K562 (cell line): Measurements from ENCODE around the gene ZGLP1. TPM values are rescaled to one million over a fixed set of nuclear protein-coding genes. Genes with fewer than 3 reads are reported as not detected.

Source experiments
- BRF2 ChIP-seq: IDR thresholded peaks from 3 replicates; pipeline ENCODE4 v1.6.1; 2011; ENCODE audit warnings: borderline replicate concordance, mild to moderate bottlenecking; ENCODE audit not compliant: insufficient read length, insufficient read depth
- CBX5 ChIP-seq: IDR thresholded peaks from 2 replicates; pipeline ENCODE4 v1.6.1; 2014; ENCODE audit warnings: low read depth, borderline replicate concordance
- CCNT2 ChIP-seq: IDR thresholded peaks from 2 replicates; pipeline ENCODE4 v1.6.1; 2011; ENCODE audit warnings: borderline replicate concordance, low read depth, mild to moderate bottlenecking, moderate library complexity, mixed read lengths, low read length; ENCODE audit not compliant: insufficient read length; ENCODE audit errors: extremely low read depth
- E2F4 ChIP-seq: sonication (generic); formaldehyde crosslinking; IDR thresholded peaks from 2 replicates; pipeline ENCODE4 v1.8.0; 2022; ENCODE audit warnings: mild to moderate bottlenecking, low read depth, missing genetic modification reagents
- FOSL1 ChIP-seq: fragments of 200-800 bp; sonication (Bioruptor generic); conservative IDR thresholded peaks from 2 replicates; pipeline ENCODE4 v1.6.1; 2016; ENCODE audit warnings: missing genetic modification characterization, missing compliant biosample characterization
- GABPA ChIP-seq: fragments of 200-800 bp; sonication (Bioruptor generic); conservative IDR thresholded peaks from 2 replicates; pipeline ENCODE4 v1.6.1; 2016; ENCODE audit warnings: low read depth, missing genetic modification characterization, missing compliant biosample characterization
- MLLT1 ChIP-seq, 2 experiments: fragments of 450-650 bp; IDR thresholded peaks; 2 replicates each; pipeline ENCODE4 v1.6.1; 2016
- MTA1 ChIP-seq: fragments of 450-650 bp; IDR thresholded peaks from 2 replicates; pipeline ENCODE4 v1.6.1; 2017; ENCODE audit warnings: borderline replicate concordance
- NEUROD1 ChIP-seq: fragments of 150-350 bp; IDR thresholded peaks from 2 replicates; pipeline ENCODE4 v1.6.1; 2014; ENCODE audit warnings: borderline replicate concordance, low read length, low read depth; ENCODE audit not compliant: partially characterized antibody
- PHF8 ChIP-seq: fragments of 200-600 bp; sonication (generic); IDR thresholded peaks from 2 replicates; pipeline ENCODE4 v1.6.1; 2012; ENCODE audit warnings: mixed run types, mild to moderate bottlenecking, inconsistent platforms, low read length, moderate library complexity, borderline replicate concordance
- SMAD4 ChIP-seq: fragments of 250-450 bp; sonication (Bioruptor Pico); conservative IDR thresholded peaks from 2 replicates; pipeline ENCODE4 v1.8.0; 2021; ENCODE audit warnings: inconsistent platforms, mild to moderate bottlenecking, moderate library complexity
- STAT5A ChIP-seq: IDR thresholded peaks from 2 replicates; pipeline ENCODE4 v1.6.1; 2012; ENCODE audit warnings: low read length, inconsistent platforms, borderline replicate concordance
- TAL1 ChIP-seq: fragments of 450-650 bp; IDR thresholded peaks from 2 replicates; pipeline ENCODE4 v1.6.1; 2016; ENCODE audit warnings: mild to moderate bottlenecking
- TEAD4 ChIP-seq, 2 experiments: sonication (generic) in 1 of 2; formaldehyde crosslinking in 1 of 2; IDR thresholded peaks; 2 replicates each; pipeline versions ENCODE4 v1.6.1 to v1.8.0; 2012 to 2022; ENCODE audit warnings: borderline replicate concordance in 1 of 2, inconsistent platforms in 1 of 2, low read length in 1 of 2, mild to moderate bottlenecking in 1 of 2, missing genetic modification reagents in 1 of 2
- WHSC1 ChIP-seq: IDR thresholded peaks from one replicate; pipeline ENCODE4 v1.6.1; 2012; ENCODE audit warnings: low read length, control low read depth, inconsistent platforms
- ZBED1 ChIP-seq: IDR thresholded peaks from 2 replicates; pipeline ENCODE4 v1.6.1; 2014
- ZBTB12 ChIP-seq: fragments of 250-450 bp; sonication (Bioruptor Pico); IDR thresholded peaks from 2 replicates; pipeline ENCODE4 v1.4.0; 2020
- ZBTB17 ChIP-seq: fragments of 450-650 bp; formaldehyde crosslinking; IDR thresholded peaks from 2 replicates; pipeline ENCODE4 v1.4.0; 2020; ENCODE audit warnings: mild to moderate bottlenecking
- ZFX ChIP-seq: sonication (generic); formaldehyde crosslinking; IDR thresholded peaks from 2 replicates; pipeline ENCODE4 v1.8.0; 2022; ENCODE audit warnings: mild to moderate bottlenecking, missing genetic modification reagents, moderate library complexity
- polyA plus RNA-seq, 8 experiments: library from polyadenylated mRNA; depleted of rRNA in 4 of 8; stranded (reverse) in 5 of 8; unstranded in 3 of 8; fragments of >200 nt; fragmentation: Nextera tagmentation in 2 of 8; fragmentation: Illumina TruSeq in 1 of 8; extraction: Ambion mirVana in 2 of 8; extraction: Trizol in 1 of 8; gene quantifications; 2 replicates each; pipeline versions ENCODE4 v1.2.1 to v1.2.3, GENCODE V29; 2011 to 2014; ENCODE audit warnings: inconsistent platforms in 1 of 8, missing spikeins in 1 of 8
- total RNA-seq, 7 experiments: library from RNA; depleted of rRNA in 6 of 7; stranded (reverse); fragments of >200 nt in 6 of 7; fragmentation: Illumina TruSeq in 2 of 7; extraction: Trizol in 2 of 7; gene quantifications; 2 replicates each; pipeline versions ENCODE4 v1.2.1 to v1.2.3, GENCODE V29; 2011 to 2021; ENCODE audit warnings: low replicate concordance in 1 of 7
- TF ChIP-seq, protein P1 (sequence below): sonication (generic); formaldehyde crosslinking; IDR thresholded peaks from 2 replicates; pipeline ENCODE4 v1.8.0; 2022; ENCODE audit warnings: mild to moderate bottlenecking, missing genetic modification reagents

The ZGLP1 gene
- total and polyA plus RNA-seq, 9 of the 15 experiments (the other 6 are each of a cell fraction or from before 2014, with no cell fraction given), result 0.24 to 4.5 (median 2.2) TPM

DNA sequence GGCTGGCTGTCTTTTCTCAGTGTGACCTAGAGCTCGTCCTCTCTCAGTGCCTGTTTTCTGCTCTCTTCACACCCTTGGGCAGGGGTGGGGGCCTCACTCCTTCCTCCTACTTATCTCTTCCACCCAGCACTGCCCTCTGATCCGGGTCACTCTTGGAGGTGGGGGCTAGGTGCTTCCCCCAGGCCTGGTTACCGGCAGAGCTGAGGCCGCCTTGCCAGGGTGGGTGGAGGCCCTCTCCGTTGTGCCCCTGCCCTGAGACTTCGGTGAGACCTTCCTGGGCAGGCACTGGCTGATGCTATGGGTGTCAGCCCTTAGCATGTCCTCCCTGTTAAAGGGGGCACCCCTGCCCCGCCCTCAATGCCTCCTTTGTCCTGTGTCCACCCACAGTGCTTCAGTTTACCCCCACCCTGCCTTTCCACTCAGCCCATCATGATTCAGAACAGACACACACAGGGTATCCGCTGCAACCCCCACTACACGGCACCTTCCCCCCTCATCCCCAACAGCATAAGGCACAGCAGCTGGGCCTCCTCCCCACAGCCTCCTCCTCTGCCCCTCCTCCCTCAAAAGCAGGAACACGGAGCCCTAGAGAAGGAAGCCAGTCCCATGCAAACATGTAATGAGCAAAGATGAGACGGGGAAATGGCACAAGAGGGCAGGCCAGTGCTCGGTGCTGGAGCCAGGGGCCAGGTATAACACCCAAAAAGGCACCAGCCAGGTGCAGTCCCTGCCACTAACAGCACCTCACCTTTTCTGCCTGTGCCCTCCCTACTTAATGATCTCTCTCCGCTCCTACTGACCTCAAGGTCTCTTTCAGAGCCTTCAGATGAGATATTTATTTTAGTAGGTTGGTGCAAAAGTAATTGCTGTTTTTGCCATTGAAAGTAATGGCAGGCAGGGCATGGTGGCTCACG, 9.8 kb downstream of the ZGLP1 start (continued):
- peak; percentile 69 for TF ChIP-seq NEUROD1
- peak; percentile 88 for TF ChIP-seq CCNT2
- peak; percentile 94 for TF ChIP-seq ZFX
- TF ChIP-seq GABPA, result peak; percentile 64
- no peak for TF ChIP-seq E2F4 (CRISPR knock-in tag)
- TF ChIP-seq ZBED1, result no peak
- 0 out of 2 replicates have a peak, but pooled peaks have one; percentile 28 for TF ChIP-seq MTA1
- peak; percentile 67 for TF ChIP-seq FOSL1
- TF ChIP-seq TAL1, result peak; percentile 91
- TF ChIP-seq ZBTB12 (CRISPR knock-in tag), result no peak
- peak; percentile 67; the same call in 1 of the 2 replicates for TF ChIP-seq STAT5A
- peak; percentile 84; the same call in 1 of the 2 replicates for TF ChIP-seq ZBTB17
- peak; percentile 84 for TF ChIP-seq TEAD4 (IDR thresholded peaks at IDR 0.05; ENCODE audit: low read length)
- no peak for TF ChIP-seq TEAD4 (CRISPR knock-in tag; IDR thresholded peaks at IDR 0.05; ENCODE audit: borderline replicate concordance)
- 0 out of 2 replicates have a peak, but pooled peaks have one; percentile 34 for TF ChIP-seq CBX5
- TF ChIP-seq BRF2, result no peak
- TF ChIP-seq SMAD4, result peak; percentile 75
- peak; percentile 43; the same call in 1 of the 2 replicates for TF ChIP-seq PHF8
- no peak for TF ChIP-seq WHSC1
- TF ChIP-seq, protein P1, sequence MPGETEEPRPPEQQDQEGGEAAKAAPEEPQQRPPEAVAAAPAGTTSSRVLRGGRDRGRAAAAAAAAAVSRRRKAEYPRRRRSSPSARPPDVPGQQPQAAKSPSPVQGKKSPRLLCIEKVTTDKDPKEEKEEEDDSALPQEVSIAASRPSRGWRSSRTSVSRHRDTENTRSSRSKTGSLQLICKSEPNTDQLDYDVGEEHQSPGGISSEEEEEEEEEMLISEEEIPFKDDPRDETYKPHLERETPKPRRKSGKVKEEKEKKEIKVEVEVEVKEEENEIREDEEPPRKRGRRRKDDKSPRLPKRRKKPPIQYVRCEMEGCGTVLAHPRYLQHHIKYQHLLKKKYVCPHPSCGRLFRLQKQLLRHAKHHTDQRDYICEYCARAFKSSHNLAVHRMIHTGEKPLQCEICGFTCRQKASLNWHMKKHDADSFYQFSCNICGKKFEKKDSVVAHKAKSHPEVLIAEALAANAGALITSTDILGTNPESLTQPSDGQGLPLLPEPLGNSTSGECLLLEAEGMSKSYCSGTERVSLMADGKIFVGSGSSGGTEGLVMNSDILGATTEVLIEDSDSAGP, result peak; percentile 71
- TF ChIP-seq MLLT1 (IDR thresholded peaks at IDR 0.05), result peak; percentile 15 to 61; a peak in 1 of 4 replicates
